ENCODE results near the gene PIGS.

DNA sequence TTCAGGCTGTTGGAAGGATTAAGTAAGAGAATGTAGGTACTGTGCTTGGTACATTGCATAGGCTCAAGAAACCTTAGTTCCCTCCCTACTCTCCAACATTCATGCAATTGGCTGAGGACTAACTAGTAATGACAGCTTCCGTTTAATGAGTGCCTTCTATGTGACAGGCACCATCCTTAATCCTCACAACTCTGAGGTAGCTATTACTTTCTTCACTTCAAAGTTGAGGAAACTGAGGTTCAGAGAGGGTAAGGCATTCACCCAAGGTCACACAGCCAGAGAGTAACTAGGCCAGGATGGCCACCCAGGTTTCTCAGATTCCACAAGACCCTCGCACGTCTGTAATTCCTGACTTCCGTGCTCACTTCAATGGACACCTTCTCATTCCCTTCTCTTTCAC, 41.1 kb downstream of the PIGS start:
- TF ChIP-seq EZH2phosphoT487 (IDR thresholded peaks at IDR 0.05; ENCODE audit: insufficient read depth, low read depth) (no peak), EZH2 (IDR thresholded peaks at IDR 0.05; ENCODE audit: insufficient read depth, poor library complexity, severe bottlenecking) (no peak)
